ENCODE results near the gene UBE3A.

UBE3A gene

DNA sequence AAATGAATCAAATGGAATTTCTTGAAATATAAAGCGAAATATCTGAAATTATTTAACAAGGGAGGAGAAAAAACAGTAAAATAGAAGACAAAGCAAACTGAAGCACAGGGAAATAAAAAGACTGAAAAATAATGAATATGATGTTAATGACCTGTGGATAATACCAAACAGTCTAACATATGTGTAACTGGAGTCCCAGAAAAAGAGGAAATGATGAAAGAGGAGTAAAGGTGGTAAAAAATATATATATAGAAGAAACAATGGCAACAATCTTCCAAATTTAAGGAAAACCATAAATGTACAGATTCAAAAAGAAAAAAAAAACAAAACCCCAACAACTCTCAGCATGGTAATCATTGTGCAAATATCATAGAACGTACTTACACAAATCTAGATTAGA is 21.2 kb downstream of the UBE3A start:
- TF ChIP-seq POLR2AphosphoS5 (IDR thresholded peaks at IDR 0.05; ENCODE audit: low read depth, low read length) (no peak), FOXP2 (optimal IDR thresholded peaks at IDR 0.05; ENCODE audit: borderline replicate concordance, extremely low read depth, extremely low read length, insufficient read depth) (no peak), TAF1 (IDR thresholded peaks at IDR 0.05; ENCODE audit: borderline replicate concordance, insufficient read depth, low read length) (no peak), SIN3A (IDR thresholded peaks at IDR 0.05; ENCODE audit: borderline replicate concordance, insufficient read depth, low read length) (no peak)
- TF ChIP-seq, protein P1, sequence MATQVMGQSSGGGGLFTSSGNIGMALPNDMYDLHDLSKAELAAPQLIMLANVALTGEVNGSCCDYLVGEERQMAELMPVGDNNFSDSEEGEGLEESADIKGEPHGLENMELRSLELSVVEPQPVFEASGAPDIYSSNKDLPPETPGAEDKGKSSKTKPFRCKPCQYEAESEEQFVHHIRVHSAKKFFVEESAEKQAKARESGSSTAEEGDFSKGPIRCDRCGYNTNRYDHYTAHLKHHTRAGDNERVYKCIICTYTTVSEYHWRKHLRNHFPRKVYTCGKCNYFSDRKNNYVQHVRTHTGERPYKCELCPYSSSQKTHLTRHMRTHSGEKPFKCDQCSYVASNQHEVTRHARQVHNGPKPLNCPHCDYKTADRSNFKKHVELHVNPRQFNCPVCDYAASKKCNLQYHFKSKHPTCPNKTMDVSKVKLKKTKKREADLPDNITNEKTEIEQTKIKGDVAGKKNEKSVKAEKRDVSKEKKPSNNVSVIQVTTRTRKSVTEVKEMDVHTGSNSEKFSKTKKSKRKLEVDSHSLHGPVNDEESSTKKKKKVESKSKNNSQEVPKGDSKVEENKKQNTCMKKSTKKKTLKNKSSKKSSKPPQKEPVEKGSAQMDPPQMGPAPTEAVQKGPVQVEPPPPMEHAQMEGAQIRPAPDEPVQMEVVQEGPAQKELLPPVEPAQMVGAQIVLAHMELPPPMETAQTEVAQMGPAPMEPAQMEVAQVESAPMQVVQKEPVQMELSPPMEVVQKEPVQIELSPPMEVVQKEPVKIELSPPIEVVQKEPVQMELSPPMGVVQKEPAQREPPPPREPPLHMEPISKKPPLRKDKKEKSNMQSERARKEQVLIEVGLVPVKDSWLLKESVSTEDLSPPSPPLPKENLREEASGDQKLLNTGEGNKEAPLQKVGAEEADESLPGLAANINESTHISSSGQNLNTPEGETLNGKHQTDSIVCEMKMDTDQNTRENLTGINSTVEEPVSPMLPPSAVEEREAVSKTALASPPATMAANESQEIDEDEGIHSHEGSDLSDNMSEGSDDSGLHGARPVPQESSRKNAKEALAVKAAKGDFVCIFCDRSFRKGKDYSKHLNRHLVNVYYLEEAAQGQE (IDR thresholded peaks at IDR 0.05; ENCODE audit: insufficient read depth in 1 of 2, low read depth in 2 of 2, low read length in 2 of 2): no peak

- TF ChIP-seq POLR2AphosphoS5 (IDR thresholded peaks at IDR 0.05; ENCODE audit: low read depth, low read length): no peak
- no peak for TF ChIP-seq SIN3A (IDR thresholded peaks at IDR 0.05; ENCODE audit: borderline replicate concordance, insufficient read depth, low read length)
- TF ChIP-seq FOXP2 (optimal IDR thresholded peaks at IDR 0.05; ENCODE audit: borderline replicate concordance, extremely low read depth, extremely low read length, insufficient read depth): no peak
- TF ChIP-seq TAF1 (IDR thresholded peaks at IDR 0.05; ENCODE audit: borderline replicate concordance, insufficient read depth, low read length): no peak
- TF ChIP-seq, protein P1 (IDR thresholded peaks at IDR 0.05; ENCODE audit: insufficient read depth in 1 of 2, low read depth in 2 of 2, low read length in 2 of 2): no peak
These were observed 22.1 kb downstream of the UBE3A start for GRCh38 chr15:25416693-25417092.

DNA sequence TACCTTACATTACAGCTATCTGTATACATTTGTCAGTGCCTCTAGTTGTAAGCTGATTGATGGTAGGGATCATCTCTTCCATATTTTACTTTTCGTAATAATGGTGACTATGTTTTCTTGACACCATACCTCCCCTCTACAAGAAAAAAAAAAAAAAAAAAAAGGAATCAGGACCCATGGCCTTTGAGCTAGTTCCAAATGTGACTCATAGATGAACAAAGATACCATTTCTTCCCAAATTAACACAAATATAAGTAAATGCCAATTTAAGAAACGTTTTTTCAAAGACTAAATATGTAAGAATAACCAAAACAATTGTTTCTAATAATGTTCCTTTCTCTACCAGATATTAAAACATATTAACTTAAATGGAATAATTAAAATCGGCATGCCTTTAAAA is 23.1 kb downstream of the UBE3A start:
- no peak for TF ChIP-seq TAF1 (IDR thresholded peaks at IDR 0.05; ENCODE audit: borderline replicate concordance, insufficient read depth, low read length)
- TF ChIP-seq FOXP2 (optimal IDR thresholded peaks at IDR 0.05; ENCODE audit: borderline replicate concordance, extremely low read depth, extremely low read length, insufficient read depth): no peak
- TF ChIP-seq SIN3A (IDR thresholded peaks at IDR 0.05; ENCODE audit: borderline replicate concordance, insufficient read depth, low read length): no peak
- TF ChIP-seq, protein P1 (IDR thresholded peaks at IDR 0.05; ENCODE audit: insufficient read depth in 1 of 2, low read depth in 2 of 2, low read length in 2 of 2): no peak
- TF ChIP-seq POLR2AphosphoS5 (IDR thresholded peaks at IDR 0.05; ENCODE audit: low read depth, low read length): no peak

GRCh38 chr15:25415217-25415616 is 23.6 kb downstream of the UBE3A start:
- no peak for TF ChIP-seq SIN3A (IDR thresholded peaks at IDR 0.05; ENCODE audit: borderline replicate concordance, insufficient read depth, low read length)

DNA sequence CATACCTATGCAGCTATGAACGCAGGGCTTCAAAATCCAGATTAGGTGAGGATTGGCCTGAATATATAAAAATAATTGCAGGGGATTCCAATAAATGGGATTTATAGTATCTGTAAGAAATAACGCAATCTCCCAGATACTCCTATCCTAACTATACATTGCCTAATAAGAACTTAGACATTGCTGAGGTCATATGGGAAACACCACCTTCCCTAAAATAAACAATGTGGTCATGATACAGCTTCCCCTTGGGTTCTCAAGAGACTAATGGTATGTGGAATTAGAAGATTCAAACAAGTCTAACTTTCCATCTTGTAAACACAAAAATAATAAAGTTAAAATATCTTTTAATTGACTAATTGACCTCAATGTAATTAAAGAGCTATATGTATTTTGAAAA is 28.2 kb downstream of the UBE3A start:
- TF ChIP-seq, protein P1 (IDR thresholded peaks at IDR 0.05; ENCODE audit: insufficient read depth in 1 of 2, low read depth in 2 of 2, low read length in 2 of 2): no peak
- TF ChIP-seq FOXP2 (optimal IDR thresholded peaks at IDR 0.05; ENCODE audit: borderline replicate concordance, extremely low read depth, extremely low read length, insufficient read depth) (no peak), SIN3A (IDR thresholded peaks at IDR 0.05; ENCODE audit: borderline replicate concordance, insufficient read depth, low read length) (no peak), TAF1 (IDR thresholded peaks at IDR 0.05; ENCODE audit: borderline replicate concordance, insufficient read depth, low read length) (no peak), POLR2AphosphoS5 (IDR thresholded peaks at IDR 0.05; ENCODE audit: low read depth, low read length) (no peak)

All from PFSK-1 (cell line).